Activated effector memory CD4-positive, alpha-beta T cell treated with Interleukin-2 at 50 U/mL for 16 hours (primary cell): ENCODE data around the gene TMEM247.

Experiments
- DNase-seq: peaks from one replicate; pipeline ENCODE4 v3.0.0-alpha.2; 2020

TMEM247 gene

DNA sequence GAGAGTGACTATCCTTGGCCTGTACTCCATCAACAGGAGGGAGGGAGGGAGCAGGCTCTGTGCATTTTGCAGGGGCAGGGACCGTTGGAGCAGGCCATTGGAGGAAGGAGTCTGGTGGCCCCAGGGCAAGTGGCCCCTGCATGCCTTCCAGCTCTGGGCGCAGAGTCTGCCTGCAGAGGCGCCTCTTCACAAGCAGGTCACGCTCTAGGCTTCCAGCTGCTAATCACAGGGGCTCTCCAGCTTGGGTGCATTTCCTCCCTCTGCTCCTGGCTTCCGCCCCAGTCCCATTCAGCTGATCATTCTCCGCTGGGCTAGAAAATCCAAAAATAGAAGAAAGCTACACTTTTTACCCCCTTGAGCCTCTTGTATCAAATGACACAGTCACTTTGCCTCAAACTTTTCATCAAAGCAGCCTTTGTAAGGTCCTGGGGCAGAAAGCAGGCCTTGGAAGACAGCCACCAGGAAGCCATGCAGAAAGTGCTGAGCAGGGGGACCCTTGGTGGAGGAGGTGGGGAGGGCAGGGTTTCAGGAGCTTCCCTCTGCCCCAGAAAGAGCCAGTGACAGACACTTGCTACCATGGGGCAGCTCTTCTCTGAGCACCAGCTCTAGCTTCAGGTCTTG, 11.3 kb downstream of the TMEM247 start:
- DNase-seq, result no peak

DNA sequence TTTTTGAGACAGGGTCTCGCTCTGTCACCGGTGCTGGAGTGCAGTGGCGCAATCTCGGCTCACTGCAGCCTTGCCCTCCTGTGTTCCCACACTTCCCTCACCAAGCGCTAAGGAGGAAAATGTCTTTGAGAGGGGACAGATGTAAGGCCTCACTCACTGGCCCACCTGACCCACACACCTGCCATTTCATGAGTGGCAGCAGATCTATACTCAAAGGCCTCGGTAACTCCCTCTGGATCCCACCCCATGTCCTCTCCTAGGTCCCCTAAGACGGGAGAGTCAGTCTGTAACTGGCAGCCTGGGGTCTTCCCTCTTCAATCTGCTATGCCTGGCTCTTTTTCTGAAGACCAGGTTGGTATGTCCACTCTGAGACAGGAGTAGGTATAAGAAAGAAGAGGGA, 12.9 kb downstream of the TMEM247 start:
- no peak for DNase-seq

DNA sequence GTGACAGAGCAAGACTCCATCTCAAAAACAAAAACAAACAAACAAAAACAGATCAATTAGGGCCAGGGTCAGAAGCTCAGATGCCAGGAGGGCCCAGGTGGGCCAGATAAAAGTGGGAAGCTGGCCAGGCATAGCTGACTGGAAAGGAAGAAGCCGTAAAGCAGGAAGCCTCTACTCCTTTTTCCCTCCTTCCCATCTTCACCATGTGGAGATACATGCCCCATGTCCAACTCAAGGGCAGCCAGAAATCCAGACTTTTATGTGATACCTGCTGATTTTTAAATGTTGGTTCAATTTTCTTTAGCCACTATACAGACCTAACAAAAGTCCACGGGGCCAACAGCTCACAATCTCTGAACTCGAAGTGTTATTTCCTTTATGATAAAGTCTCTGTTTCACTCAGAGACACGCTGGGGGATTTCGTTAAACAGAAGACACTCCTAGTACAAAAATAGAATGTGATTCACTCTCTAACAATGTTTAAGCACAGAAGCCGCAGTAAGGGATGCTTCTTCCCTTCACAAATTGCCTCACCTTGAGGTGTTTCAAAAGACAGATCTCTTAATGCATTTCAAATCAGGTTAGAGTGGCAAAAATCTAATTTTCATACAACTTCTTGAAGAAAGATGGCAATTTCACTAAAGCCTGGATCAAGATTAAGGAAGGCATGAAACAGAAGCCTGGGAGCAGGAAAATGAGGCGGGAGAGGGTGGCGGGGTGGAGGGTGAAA, 14.0 kb downstream of the TMEM247 start:
- DNase-seq, result no peak

DNA sequence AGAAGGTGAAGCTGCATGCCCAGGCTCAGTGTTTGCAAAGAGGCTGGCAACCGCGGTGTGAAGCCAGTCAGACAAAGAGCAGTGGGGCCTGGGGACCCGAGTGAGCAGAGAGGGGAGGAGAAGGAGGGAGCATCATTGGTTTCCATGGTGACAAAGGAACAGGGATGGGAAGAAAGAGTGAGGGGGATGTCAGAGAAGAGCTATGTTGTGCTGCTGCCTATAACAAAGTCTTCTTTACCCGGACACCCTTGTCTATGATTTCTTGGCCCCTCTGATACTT, 14.5 kb downstream of the TMEM247 start:
- DNase-seq, result no peak

DNA sequence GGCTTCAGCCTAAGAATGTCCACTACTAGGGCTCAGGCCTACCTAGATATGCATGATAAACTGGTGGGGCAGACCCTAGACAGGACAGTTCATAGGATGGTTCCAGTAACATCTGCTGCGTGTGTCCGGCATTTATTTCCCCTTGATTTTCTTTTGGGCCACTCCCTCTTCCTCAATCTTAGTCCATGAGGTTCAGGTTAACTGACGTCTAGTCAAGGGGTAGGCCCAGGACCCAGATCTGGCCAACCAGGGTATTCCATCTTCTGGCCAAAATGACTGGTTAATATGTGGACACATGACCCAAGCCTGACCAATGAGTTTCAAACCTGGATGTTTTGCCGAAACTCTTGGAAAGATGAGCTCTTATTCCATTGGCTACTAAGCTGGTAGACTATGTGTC, 15.2 kb downstream of the TMEM247 start:
- DNase-seq, result no peak

DNA sequence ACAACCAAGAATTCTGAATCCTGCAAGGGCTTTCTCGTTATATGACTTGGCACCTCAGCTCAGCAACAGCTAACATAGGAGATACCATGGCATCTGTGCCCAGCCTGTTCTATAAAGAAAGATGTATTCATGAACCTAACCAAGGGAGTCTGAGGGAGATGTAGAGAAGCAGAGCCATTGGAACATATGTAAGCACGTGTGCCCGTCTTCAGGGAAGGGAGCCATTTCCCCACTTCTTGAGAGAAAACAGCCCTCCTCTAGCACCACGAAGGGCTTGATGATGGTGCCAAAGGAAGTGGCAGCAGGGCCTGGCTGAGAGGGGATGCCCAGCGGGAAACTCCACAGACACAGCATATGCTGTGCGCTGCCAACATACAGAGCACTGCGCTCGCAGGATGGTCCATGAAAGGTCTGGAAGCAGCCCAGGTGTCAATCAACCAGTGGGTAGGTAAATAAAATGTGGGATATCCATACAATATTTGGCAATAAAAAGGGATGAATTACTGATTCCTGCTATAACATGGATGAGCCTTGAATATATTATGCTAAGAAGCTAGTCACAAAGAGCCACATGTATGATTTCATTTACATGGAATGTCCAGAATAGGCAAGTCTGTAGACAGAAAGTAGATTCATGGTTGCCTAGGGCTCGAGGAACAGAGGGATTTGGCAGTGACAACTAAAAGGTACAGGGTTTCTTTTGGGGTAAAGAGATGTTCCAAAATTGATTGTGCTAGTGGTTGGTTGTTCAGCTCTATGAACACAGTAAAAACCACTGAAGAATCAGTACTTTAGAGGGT, 16.1 kb downstream of the TMEM247 start:
- no peak for DNase-seq

DNA sequence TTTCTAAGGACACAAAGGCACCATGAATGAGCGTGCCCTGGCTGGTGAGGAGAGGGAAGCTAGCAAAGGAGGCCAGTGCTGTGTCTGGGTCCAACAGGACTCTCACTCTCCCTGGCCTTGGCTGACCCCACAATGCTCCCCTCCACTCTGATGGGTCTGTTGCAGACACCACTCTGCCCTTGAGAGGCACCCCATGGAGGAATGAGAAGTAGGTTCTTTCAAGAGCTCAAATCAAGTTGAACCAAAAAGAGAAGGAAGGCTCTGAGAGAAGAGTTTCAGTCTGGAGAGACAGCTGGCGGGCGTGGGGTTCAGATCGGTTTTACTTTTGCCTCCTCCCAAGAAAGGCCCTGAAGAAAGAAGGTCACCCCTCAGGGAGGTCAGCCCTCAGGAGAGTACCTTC, 18.4 kb downstream of the TMEM247 start:
- no peak for DNase-seq

DNA sequence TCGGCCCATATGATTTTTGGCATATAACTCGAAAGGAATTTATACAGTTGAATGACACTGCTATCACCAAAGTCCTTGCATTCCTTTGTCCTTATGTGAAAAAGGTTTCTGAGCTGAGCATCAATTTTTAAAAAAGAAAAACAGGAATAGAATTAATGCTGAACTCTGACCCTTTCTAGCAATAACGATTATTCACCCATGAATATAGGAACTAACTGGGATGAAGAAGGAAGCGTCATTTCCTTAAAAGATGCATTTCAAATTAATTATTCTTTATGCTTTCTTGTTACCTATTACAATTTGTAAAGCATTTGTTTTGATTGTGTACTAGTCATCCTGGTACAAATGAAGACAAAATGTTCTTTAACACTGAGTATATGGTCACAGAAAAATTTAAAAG, 19.3 kb downstream of the TMEM247 start:
- no peak for DNase-seq

DNA sequence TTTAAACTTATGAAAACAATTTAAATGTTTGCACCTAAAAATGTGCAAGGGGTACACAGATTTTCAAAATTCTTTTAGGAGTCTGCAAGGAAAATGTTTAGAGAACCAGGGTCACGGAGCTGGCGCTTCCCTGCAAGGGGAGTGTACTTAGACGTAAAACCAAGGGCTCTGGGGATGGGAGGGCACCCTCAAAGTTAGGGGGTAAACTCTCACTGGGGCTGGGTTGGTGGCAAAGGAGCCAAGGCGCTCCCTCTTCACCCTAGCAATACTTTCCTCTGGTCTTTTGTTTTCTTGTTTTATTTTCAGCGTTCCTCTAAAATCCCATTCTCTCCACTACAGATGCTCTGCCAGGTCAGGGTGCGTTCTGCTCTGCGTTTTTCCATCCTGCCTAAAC, 20.0 kb downstream of the TMEM247 start:
- DNase-seq, result no peak

DNA sequence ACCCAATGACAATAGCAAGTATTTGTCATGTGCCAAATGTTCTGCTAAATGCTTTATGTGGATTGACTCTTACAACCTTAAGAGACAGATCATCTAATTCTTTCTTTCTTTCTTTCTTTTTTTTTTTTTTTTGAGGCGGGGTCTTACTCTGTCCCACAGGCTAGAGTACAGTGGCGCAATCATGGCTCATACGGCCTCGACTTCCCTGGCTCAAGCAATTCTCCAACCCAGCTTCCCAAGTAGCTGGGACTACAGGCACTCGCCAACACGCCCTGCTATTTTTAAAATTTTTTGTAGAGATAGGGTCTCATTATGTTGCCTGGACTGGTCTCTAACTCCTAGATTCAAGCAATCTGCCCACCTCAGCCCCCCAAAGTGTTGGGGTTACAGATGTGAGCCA, 21.4 kb downstream of the TMEM247 start:
- no peak for DNase-seq

DNA sequence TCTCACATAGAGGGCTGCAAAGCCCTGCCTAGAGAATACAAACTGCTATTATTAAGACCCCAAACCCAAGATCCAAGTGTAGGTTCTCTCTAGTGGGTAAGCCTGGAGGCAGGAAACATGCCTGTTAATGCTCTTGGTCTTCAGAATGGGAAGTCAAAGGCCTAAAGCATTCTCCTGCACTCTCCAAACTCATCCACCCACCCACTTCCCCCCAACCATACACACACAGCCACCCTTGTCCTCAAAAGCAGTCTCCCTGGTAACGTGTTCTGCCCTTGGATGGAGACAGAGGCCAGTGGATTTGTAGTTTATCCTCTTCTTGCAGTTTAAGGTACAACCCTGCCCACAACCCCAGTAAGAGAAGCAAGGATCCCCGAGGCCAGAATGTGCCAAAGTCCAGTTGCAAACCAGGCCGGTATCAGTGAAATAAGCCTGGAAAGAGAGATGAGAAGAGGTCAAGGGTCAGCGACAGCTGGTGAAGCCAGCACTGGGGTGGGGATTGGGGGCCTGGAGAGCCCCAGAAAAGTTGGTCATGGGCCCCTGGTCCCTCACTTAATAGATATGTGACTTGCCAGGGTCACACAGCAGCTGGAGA, 23.0 kb downstream of the TMEM247 start:
- DNase-seq, result no peak

DNA sequence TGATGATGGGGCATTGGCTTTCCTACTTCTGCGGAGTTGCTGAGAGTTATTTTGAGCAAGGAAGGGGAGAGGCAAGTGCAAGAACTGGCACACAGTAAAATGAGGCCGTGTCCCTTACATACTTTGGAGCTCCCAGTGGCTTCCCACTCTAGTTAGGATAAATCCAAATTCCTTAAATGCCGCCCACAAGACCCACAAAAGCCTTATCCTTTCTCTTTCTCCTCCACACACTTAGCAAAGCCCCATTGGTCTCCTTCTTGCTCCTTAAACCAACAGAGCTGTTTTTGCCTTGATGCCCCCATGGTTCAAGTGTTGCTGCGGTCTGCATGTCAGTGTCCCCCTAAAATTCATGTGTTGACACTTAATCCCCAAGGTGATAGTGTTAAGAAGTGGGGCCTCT, 24.3 kb downstream of the TMEM247 start:
- no peak for DNase-seq

DNA sequence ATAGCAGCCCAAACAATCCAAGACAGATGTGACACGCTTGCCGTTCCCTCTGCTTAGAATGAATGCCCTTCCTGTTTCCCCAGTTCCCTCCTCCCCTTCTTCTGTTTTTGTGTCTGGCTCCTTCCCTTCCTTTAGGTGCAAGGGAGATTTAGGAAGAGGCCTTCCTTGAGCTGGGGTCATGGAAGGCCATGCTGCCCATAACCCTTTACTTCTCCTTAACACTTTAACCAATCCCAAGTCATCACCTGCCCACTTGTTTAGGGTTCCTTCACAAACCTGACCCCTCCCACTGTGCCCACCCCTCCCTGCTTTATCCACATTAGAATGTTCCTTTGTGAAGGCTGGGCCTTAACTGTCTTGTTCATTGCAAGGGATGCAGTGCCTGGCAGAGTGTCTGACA, 24.9 kb downstream of the TMEM247 start:
- no peak for DNase-seq

DNA sequence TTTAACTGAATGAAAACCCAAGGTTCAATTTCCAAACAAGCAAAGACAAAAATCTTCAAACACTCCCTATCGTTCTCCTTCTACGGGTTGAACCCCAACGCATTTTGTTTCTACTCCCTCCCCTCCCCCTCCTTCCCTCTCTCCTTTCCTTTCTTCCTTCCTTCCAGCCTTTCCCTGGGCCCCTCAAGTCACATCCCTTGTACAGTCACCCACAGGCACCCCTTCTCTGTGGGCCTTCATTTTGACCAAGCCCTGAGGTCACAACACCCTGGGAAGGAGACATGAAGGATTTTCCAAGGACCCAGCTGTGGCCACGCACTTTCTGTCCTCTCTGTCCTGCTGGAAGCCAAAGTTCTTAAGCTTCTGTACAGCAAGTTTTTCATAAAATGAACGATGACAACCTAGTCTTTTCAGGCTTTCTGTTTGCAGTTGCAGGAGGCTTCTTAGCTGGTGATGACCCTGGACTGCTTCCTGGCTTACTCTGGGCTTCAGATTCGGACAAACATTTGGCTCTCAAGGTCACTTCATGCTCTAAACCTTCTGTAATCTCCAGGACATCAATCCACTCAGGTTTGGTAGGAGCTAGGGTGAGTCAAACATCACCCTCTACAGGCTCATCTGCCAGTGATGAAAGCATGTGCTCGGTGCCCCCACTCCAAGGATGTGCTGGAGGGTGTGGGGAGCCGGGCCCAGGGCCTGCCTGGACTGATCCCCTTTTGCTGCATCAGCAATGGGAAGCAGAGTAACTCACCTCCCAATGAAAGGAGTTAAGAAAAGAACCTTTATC, 25.5 kb downstream of the TMEM247 start:
- no peak for DNase-seq

DNA sequence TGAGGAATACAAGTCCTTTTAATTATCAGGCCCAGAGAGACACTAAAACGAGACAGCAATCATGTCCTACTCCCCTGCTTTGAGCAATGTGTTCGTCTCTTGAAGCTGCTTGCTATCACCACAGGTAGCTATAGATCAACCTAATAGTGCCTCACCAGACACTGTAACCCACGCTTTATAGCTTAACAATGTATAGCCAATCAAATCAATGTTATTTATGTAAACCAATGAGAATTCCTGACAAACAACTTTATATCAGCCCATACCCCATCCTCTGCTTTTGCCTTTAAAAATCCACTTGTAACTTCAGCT, 26.1 kb downstream of the TMEM247 start:
- DNase-seq, result no peak

DNA sequence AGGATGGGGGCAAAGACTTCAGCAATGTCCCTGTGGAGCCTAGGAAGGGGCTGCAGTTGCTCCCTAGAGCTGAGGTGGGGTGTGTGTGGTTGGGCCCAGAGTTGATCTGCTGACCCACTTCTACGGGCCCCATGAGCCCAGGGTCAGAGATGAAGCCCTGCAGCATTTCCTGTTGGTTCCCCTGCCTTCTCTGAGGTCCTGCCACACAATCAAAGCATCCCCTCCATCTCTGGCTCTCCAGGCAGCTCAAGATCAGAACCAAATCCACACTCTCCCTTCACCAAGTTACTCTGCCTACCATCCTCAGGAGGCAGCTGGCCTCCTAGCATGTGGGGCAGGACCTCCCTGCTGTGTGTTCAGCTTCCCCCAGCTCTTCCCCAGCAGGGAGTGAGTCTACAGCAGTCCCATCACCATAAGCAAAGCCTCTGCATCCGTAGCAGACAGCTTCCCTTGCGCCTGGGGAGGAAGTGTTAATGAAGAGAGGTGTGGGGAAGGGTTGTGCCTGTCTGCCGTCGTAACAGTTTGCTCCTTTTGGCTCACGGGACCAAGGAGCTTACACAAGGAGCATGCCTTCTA, 26.9 kb downstream of the TMEM247 start:
- no peak for DNase-seq

DNA sequence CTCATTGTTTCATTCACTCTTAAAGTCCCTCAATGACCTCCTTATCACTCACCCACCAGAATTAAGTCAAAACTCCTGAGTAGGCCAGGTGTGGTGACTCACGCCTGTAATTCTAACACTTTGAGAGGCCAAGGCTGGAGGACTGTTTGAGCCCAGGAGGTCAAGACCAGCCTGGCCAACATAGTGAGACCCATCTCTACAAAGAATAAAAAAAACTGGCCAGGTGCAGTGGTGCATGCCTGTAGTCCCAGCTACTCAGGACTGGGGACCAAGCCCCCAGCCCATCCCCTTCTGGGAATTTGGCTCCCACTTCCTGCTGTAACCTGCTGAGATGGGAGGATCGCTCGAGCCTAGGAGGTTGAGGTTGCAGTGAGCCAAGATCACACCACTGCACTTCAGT, 28.9 kb downstream of the TMEM247 start:
- no peak for DNase-seq

DNA sequence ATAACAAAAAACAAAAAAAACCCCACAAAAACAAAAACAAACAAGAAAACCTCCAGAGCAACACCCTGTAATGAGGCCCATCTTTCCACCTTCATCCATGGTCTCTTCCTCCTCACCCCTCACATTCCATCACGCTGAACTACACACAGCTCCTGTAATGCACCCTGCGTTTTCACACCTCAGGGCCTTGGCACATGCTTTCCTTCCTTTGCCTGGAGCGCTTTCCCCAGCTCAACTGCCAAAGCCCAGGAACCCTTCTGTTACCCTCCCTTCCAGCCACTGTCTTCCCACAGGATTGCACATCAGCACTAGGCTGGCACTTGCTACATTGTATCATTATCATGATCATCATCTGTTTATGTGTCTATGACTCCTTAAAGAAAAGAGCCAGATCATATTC, 29.4 kb downstream of the TMEM247 start:
- DNase-seq, result no peak

DNA sequence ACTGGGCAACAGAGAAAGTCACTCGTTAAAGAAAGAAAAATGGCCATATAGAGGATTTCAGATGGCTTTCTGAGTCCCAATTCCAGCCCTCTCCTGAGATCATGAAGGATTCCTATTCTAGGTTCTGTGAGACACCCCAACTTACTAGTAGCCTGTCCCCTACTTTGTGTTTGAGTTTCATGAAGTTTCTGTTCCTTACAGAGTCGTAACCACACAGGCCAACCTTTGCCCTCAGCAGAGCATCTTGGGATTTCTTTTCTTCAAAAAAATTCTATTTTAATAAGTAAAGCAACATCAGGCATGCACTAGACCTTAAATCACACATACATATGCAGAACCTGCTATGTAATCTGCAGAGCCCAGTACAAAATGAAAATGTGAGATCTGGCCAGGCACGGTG, 30.4 kb downstream of the TMEM247 start:
- DNase-seq, result no peak

DNA sequence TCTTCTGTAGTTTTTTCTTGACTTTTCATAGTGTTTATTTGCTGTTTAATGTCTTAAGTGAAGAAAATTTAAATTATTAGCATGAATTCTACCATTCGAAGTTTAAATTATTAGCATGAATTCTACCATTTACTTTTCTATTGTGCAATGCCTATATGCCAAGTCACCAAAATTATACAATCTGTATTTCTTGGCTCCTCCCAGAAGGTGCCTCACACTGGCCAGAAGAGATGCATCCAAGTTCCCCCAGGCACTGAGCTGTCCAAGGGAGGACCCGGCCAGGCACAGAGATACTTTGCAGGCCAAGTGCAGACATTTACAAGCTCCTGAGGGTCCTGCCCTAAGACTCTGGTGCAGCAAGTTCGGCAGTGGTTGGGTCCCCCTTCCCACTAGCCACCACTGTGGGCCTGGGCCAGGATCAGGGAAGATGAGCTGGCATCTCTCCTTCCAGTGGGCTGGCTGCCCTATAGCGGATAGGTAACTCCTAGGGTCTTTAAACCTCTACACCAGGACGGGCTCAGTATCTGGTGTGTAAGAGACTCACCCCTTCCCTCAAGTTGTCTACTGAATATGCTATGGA, 31.3 kb downstream of the TMEM247 start:
- no peak for DNase-seq

DNA sequence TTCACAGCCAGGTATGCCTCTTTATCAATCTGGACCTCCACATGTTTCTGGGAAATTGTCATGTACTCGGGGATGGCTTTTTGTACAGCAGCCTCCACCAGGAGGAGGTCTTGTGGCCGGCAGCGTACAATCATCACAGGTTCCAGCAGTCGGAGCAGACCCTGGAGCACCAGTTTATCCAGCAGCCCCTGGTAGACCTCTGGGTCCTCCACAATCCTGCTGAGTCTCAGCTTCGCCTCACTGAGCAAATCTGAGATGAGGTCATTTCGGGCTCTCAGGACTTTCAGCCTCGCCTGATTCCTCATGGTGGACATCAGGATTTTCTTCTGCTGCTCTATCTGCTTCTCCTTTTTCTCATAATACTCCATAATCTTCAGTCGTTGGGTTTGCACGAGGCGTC, 32.8 kb downstream of the TMEM247 start:
- no peak for DNase-seq

DNA sequence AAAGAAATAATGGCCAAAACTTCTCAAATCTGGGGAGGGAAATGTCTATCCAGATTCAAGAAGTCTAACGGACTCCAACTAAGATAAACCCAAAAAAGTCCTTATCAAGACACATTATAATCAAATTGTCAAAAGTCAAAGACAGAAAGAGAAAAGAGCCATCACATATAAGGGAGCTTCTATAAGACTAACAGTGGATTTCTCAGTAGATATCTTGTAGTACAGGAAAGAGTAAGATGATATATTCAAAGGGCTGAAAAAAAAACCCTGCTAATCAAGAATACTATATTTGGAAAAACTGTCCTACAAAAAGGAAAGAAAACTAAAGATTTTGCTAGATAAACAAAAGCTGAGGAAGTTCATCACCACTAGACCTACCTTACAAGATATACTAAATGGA, 35.4 kb downstream of the TMEM247 start:
- no peak for DNase-seq

DNA sequence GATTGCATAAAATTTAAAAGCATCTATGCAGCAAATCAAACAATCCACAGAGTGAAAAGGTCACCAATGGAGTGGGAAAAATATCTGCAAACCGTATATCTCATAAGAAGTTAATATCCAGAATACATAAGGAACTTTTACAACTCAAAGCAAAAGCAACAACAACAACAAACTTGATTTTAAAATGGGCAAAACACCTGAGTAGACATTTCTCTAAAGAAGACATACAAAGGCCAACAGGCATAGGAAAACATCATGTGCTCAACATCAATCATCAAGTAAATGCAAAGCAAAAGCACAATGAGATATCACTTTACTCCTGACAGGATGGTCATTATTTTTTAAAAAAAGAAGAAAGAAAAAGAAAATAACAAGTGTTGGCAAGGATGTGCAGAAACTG, 38.1 kb downstream of the TMEM247 start:
- no peak for DNase-seq
